ENCODE results near the gene STYXL2. TPM values are rescaled to one million over a fixed set of nuclear protein-coding genes. Genes with fewer than 3 reads are reported as not detected.

Gene STYXL2
- total and polyA plus RNA-seq, 2 of the 8 experiments (the other 6 are each of a cell fraction or from before 2014, with no cell fraction given), result 0.09 to 0.22 TPM

GRCh38 chr1:167101754-167102153 lies 7.9 kb downstream of the STYXL2 start:
- no peak overlapping the region for H3K4me3 ChIP-seq (ENCODE audit: extremely low read depth in 1 of 4, insufficient read depth in 2 of 4, low read depth in 3 of 4, low read length in 4 of 4)
- H4K8ac ChIP-seq (ENCODE audit: extremely low read depth, insufficient read depth, low read length), result no peak overlapping the region
- peaks cover 0 to 16% (median 5%) of the 10 kb centered on the region in 4 experiments; a peak in 4 of 7 replicates for H3K4me1 ChIP-seq (replicated peaks in 1 of 4; ENCODE audit: control insufficient read depth in 3 of 4, insufficient read depth in 4 of 4, low read length in 3 of 4)
- no peaks in the 10 kb centered on the region for H3K79me2 ChIP-seq (ENCODE audit: control insufficient read depth in 1 of 2, insufficient read depth in 2 of 2, low read length in 2 of 2)
- no peak for FAIRE-seq
- H3K23ac ChIP-seq (ENCODE audit: insufficient read length), result no peak overlapping the region
- no peak overlapping the region for H2AK5ac ChIP-seq (ENCODE audit: low read depth, low read length)
- no peaks in the 10 kb centered on the region for H3K36me3 ChIP-seq (ENCODE audit: control insufficient read depth in 2 of 4, insufficient read depth in 4 of 4, low read length in 3 of 4)
- no peak overlapping the region for H3K4ac ChIP-seq (replicated peaks; ENCODE audit: insufficient read length, low read depth, low read length)
- H3K56ac ChIP-seq (replicated peaks; ENCODE audit: insufficient read length, low read depth, low read length), result no peak overlapping the region
- CTCF ChIA-PET (ENCODE audit: partially characterized antibody), result no interaction called here
- 91% methylated on average over 2 of the region's 2 CpGs; no CpG with 5 or more reads in 1 of the 2 experiments for WGBS, 2 experiments (ENCODE audit: extremely low coverage in 1 of 2, insufficient coverage in 1 of 2, insufficient read length in 1 of 2, insufficient replicate concordance in 2 of 2, low coverage in 1 of 2, low lambda C conversion rate in 2 of 2, missing lambda C conversion rate in 1 of 2)
- H2BK120ac ChIP-seq (replicated peaks; ENCODE audit: low read depth, low read length), result no peak overlapping the region
- H3K23me2 ChIP-seq (ENCODE audit: low read depth, low read length), result no peaks in the 10 kb centered on the region
- no peak overlapping the region for H3K9ac ChIP-seq (replicated peaks in 1 of 4; ENCODE audit: extremely low read depth in 1 of 4, low read depth in 3 of 4, low read length in 3 of 4)
- no peak overlapping the region for H3K4me2 ChIP-seq (ENCODE audit: insufficient read depth in 1 of 2, low read depth in 2 of 2, low read length in 2 of 2)
- no peak overlapping the region for H2BK12ac ChIP-seq (ENCODE audit: low read depth, low read length)
- H3K9me3 ChIP-seq (ENCODE audit: insufficient read depth in 2 of 2, low read depth in 1 of 2, low read length in 1 of 2), result peaks cover 0 to 3% of the 10 kb centered on the region in 2 experiments; a peak in 1 of 4 replicates
- no peaks in the 10 kb centered on the region for H3K79me1 ChIP-seq (ENCODE audit: low read depth, low read length)
- H2BK15ac ChIP-seq (ENCODE audit: low read length), result no peak overlapping the region
- POLR2A ChIA-PET (ENCODE audit: partially characterized antibody), result no interaction called here
- H3K27ac ChIP-seq (ENCODE audit: low read depth, low read length), result no peak overlapping the region
- no peak overlapping the region for H2BK5ac ChIP-seq (ENCODE audit: low read depth, low read length)
- H3K18ac ChIP-seq (ENCODE audit: extremely low read depth, low read length), result no peak overlapping the region
- no peak overlapping the region for H4K91ac ChIP-seq (replicated peaks; ENCODE audit: insufficient read length, low read length)
- no peaks in the 10 kb centered on the region for H3K27me3 ChIP-seq (replicated peaks in 1 of 4; ENCODE audit: control insufficient read depth in 3 of 4, extremely low read depth in 1 of 4, insufficient read depth in 3 of 4, low read length in 3 of 4)
- H3K14ac ChIP-seq (ENCODE audit: insufficient read length), result no peak overlapping the region
- no peak for DNase-seq (ENCODE audit: low read depth in 1 of 2, low spot score in 2 of 2)
- H4K5ac ChIP-seq (ENCODE audit: insufficient read length, low read depth, low read length), result no peak overlapping the region
- H2BK20ac ChIP-seq (ENCODE audit: low read length), result no peak overlapping the region
- no peaks in the 10 kb centered on the region for H4K20me1 ChIP-seq (replicated peaks in 1 of 2; ENCODE audit: control insufficient read depth in 1 of 2, insufficient read depth in 2 of 2, low read length in 2 of 2)
- H2AFZ ChIP-seq (ENCODE audit: low read length), result no peak overlapping the region
- TF ChIP-seq CHD1 (IDR thresholded peaks at IDR 0.05; ENCODE audit: low read depth, low read length) (no peak), SAP30 (IDR thresholded peaks at IDR 0.05; ENCODE audit: insufficient read depth, insufficient replicate concordance, low read length) (no peak), GABPA (IDR thresholded peaks at IDR 0.05; ENCODE audit: borderline replicate concordance, insufficient read depth, low read length) (no peak), CTBP2 (IDR thresholded peaks at IDR 0.05; ENCODE audit: borderline replicate concordance, insufficient read depth, insufficient read length, low read length) (no peak), E2F6 (IDR thresholded peaks at IDR 0.05) (no peak), NANOG (IDR thresholded peaks at IDR 0.05; ENCODE audit: insufficient read depth, low read depth, low read length, poor library complexity, severe bottlenecking) (no peak), BRCA1 (IDR thresholded peaks at IDR 0.05; ENCODE audit: low read depth, low read length) (no peak), EP300 (IDR thresholded peaks at IDR 0.05; ENCODE audit: borderline replicate concordance in 1 of 2, low read depth in 2 of 2, low read length in 2 of 2) (no peak), USF2 (IDR thresholded peaks at IDR 0.05; ENCODE audit: low read length) (no peak), SP1 (IDR thresholded peaks at IDR 0.05; ENCODE audit: low read depth, low read length) (no peak), ASH2L (IDR thresholded peaks at IDR 0.05; ENCODE audit: low read length) (no peak), CBX8 (IDR thresholded peaks at IDR 0.05; ENCODE audit: borderline replicate concordance, low read depth, low read length) (no peak)
